Measurements from ENCODE around the gene TSFM. TPM values are rescaled to one million over a fixed set of nuclear protein-coding genes. Genes with fewer than 3 reads are reported as not detected.

TSFM gene
- total RNA-seq, 2 donors from 2014 or later: 37.7 to 39.9 TPM

GRCh38 chr12:57838594-57839302 lies 56.2 kb downstream of the TSFM start:
- Mint-ChIP-seq H3K9me3 (no peaks in the 10 kb centered on the region), H3K36me3 (ENCODE audit: low read depth) (no peaks in the 10 kb centered on the region), H3K4me3 (no peak overlapping the region), H3K27me3 (ENCODE audit: insufficient read depth) (no peaks in the 10 kb centered on the region), H3K4me1 (peaks cover 84% of the 10 kb centered on the region), H3K27ac (peak overlapping the region; percentile 85)
- 89 to 94% methylated on average over 7 to 8 of the region's 8 CpGs for WGBS, 2 experiments (ENCODE audit: insufficient coverage in 1 of 2, insufficient read length in 1 of 2)
- no peaks in the 10 kb centered on the region for H3K9me3 ChIP-seq (ENCODE audit: control insufficient read depth, low read length)
- TF ChIP-seq CTCF (conservative IDR thresholded peaks at IDR 0.05): no peak
- H3K9ac ChIP-seq (ENCODE audit: extremely low read depth, low read length, poor library complexity, severe bottlenecking): no peak overlapping the region
- H3K27ac ChIP-seq (ENCODE audit: low read depth, low read length): no peak overlapping the region
- H3K36me3 ChIP-seq (ENCODE audit: control insufficient read depth, insufficient read depth, low read length): peaks cover 13% of the 10 kb centered on the region
- DNase-seq: no peak
- H3K4me3 ChIP-seq (ENCODE audit: low read length): no peak overlapping the region
- no peaks in the 10 kb centered on the region for H3K27me3 ChIP-seq (ENCODE audit: control insufficient read depth, insufficient read depth, low read length, poor library complexity, severe bottlenecking)
- peaks cover 47% of the 10 kb centered on the region for H3K4me1 ChIP-seq (ENCODE audit: control insufficient read depth, insufficient read depth, low read length)

GRCh38 chr12:57839996-57840395 lies 57.4 kb downstream of the TSFM start:
- H3K27me3 ChIP-seq (ENCODE audit: control insufficient read depth, insufficient read depth, low read length, poor library complexity, severe bottlenecking): no peaks in the 10 kb centered on the region
- DNase-seq: no peak
- Mint-ChIP-seq H3K27me3 (ENCODE audit: insufficient read depth) (no peaks in the 10 kb centered on the region), H3K4me3 (no peak overlapping the region), H3K36me3 (ENCODE audit: low read depth) (peaks cover 5% of the 10 kb centered on the region), H3K27ac (peak overlapping the region; percentile 8), H3K9me3 (no peaks in the 10 kb centered on the region), H3K4me1 (peaks cover 84% of the 10 kb centered on the region)
- no peak for TF ChIP-seq CTCF (conservative IDR thresholded peaks at IDR 0.05)
- no peak overlapping the region for H3K9ac ChIP-seq (ENCODE audit: extremely low read depth, low read length, poor library complexity, severe bottlenecking)
- H3K9me3 ChIP-seq (ENCODE audit: control insufficient read depth, low read length): no peaks in the 10 kb centered on the region
- WGBS, 2 experiments (ENCODE audit: insufficient coverage in 1 of 2, insufficient read length in 1 of 2): 86 to 96% methylated on average over 4 to 5 of the region's 5 CpGs
- H3K27ac ChIP-seq (ENCODE audit: low read depth, low read length): no peak overlapping the region
- H3K36me3 ChIP-seq (ENCODE audit: control insufficient read depth, insufficient read depth, low read length): peaks cover 13% of the 10 kb centered on the region
- H3K4me1 ChIP-seq (ENCODE audit: control insufficient read depth, insufficient read depth, low read length): peaks cover 40% of the 10 kb centered on the region
- no peak overlapping the region for H3K4me3 ChIP-seq (ENCODE audit: low read length)

- H3K9ac ChIP-seq (ENCODE audit: extremely low read depth, low read length, poor library complexity, severe bottlenecking): no peak overlapping the region
- H3K27ac ChIP-seq (ENCODE audit: low read depth, low read length): no peak overlapping the region
- no peak overlapping the region for H3K4me3 Mint-ChIP-seq
- DNase-seq: no peak
- no peak for TF ChIP-seq CTCF (conservative IDR thresholded peaks at IDR 0.05)
- 96 to 100% methylated on average over 1 to 3 of the region's 3 CpGs for WGBS, 2 experiments (ENCODE audit: insufficient coverage in 1 of 2, insufficient read length in 1 of 2)
- H3K9me3 ChIP-seq (ENCODE audit: control insufficient read depth, low read length): no peaks in the 10 kb centered on the region
- H3K27ac Mint-ChIP-seq: peak overlapping the region; percentile 46
- peak overlapping the region; percentile 6 for H3K4me3 ChIP-seq (ENCODE audit: low read length)
- H3K36me3 ChIP-seq (ENCODE audit: control insufficient read depth, insufficient read depth, low read length): peaks cover 13% of the 10 kb centered on the region
- no peaks in the 10 kb centered on the region for H3K27me3 Mint-ChIP-seq (ENCODE audit: insufficient read depth)
- peaks cover 79% of the 10 kb centered on the region for H3K4me1 Mint-ChIP-seq
- peaks cover 5% of the 10 kb centered on the region for H3K36me3 Mint-ChIP-seq (ENCODE audit: low read depth)
- H3K4me1 ChIP-seq (ENCODE audit: control insufficient read depth, insufficient read depth, low read length): peaks cover 37% of the 10 kb centered on the region
- no peaks in the 10 kb centered on the region for H3K9me3 Mint-ChIP-seq
- no peaks in the 10 kb centered on the region for H3K27me3 ChIP-seq (ENCODE audit: control insufficient read depth, insufficient read depth, low read length, poor library complexity, severe bottlenecking)
Observed at GRCh38 chr12:57840726-57841125, 58.1 kb downstream of the TSFM start.

All from endodermal cell (in vitro differentiated cells).